GM21360 (cell line): ENCODE results near the gene ANAPC10.

Experiments
- ATAC-seq: cut with Tn5 transposase; IDR thresholded peaks from one replicate; pipeline ENCODE4 v1.9.1; 2021; ENCODE audit warnings: mild to moderate bottlenecking, moderate library complexity; ENCODE audit not compliant: unreplicated experiment

Gene ANAPC10

DNA sequence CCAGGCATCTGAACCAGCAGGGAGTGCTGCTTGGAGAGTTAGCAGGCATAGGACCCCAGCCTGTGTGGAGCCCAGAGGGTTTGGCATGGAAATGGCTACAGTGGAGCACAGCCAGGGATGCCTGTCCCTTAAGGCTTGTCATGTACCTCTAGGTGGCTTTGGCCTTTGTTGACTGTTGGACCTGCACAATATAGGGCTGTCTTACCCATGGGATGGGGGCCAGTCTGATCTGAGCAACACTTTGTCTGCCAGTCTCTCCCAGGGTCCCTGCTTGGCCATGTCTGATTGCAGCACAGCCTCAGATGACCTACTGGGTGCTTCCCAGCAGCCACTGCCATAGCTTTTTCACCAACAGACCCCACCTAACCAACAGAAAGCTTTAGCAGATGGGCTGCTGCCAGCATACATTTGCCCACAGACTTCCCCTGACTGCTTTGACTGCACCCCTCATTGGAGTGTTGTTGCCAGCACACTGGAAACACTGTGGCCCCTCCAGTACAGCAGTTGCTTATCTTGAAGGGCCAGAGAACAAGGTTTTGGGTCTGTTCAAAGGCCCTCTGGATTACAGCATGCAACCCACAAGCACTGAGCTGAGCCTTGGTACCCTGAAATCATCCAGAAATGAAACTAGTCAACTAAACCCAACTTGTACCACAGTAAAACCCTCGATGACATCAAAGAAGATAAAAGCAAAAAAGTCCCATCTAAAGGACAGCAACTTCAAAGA lies 22.1 kb downstream of the ANAPC10 start:
- ATAC-seq, result no peak

DNA sequence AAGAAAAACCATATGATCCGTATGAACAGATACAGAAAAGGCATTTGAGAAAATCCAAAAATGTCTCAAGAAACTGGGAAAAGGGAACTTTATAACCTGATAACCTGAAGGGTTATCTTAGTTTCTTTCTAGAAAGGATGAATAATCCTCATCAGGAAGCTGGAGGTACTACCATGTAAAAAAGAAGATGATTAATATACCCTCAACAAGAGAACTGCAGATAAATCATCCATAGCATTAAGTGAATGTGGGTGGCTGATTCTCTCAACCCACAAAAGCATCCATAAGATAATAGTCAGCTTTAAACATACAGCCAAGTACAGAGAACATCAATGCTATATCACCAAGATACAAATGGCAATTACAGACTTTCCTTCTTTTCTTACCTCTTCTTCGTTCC lies 26.4 kb downstream of the ANAPC10 start:
- ATAC-seq, result no peak

DNA sequence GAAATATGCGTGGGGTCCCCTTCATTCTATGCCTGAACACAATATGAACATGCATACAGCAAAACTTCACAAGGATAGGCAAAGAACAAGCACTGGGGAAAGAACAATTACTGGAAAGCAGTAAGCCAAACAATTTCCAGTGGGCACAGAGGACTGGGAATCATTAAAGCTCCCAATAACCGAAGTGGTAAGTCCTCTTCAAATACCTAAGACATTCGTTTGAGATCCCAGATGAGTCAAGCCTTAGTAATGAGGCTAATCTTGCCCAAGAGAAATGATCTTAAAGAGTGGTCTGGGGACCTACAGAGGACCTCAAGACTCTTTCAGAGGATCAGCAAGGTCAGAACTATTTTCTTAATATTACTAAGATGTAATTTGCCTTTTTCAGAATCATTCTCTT lies 28.6 kb downstream of the ANAPC10 start:
- no peak for ATAC-seq

DNA sequence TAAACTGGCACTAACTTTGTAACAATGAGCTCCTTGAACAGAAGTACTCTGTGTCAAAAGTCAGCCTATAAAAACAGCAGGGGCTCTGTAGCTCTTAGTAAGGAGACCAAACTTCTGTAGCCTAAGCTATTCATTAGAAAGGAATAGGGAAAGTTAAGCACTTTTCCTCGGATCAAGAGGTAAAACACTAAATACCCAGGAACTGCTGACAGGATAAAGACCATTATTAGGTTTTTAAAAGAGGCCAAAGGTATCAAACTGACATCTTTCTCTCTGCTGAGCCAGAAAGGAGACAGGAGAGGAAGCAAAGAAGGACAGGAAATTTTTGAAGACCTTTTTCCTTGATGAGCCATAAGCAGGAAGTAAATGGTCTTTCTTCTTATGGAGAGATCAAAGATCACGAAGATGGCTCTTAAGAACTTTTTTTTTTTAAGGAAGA lies 31.9 kb downstream of the ANAPC10 start:
- ATAC-seq, result no peak

DNA sequence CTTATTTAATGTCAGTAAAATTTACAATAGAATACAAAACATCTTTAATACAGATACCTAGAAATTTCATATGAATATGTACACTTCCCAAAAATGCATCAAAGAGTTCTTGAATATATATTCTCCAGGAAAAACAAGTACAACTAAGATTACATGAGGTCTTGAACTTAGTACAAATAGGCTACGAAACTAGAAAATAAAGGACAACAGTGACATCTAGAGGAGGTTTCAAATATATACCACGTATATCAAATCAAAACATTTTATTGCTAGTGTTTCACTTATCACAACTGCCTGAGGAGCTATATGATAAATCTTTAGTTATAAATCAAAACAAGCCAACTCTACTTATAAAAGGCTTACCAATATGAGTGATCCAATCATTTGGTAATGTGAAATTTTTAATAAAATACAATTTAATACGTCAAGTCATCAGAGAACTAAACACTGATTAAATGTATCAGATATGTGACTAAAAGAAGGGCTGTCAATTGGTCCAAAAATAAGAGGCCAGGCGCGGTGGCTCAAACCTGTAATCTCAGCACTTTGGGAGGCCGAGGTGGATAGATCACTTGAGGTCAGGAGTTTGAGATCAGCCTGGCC lies 36.6 kb downstream of the ANAPC10 start:
- ATAC-seq, result peak; percentile 74

DNA sequence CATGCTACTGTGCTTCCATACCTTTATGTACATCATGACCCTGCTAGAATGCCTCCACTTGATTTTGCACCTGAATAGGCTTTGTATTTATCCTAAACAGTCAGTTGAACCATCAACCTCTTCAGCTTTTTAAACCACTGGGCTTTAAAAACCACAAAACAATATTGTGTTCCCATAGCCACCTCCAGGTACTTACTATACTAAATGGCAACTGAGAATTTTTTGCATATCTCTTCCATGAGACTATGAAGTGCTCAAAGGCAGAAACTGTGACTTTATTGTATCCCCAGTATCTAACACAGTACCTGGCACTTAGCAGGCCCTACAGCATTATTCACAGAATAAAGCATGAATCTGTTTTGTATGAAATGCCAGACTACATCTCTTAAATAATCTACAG lies 39.7 kb downstream of the ANAPC10 start:
- no peak for ATAC-seq

DNA sequence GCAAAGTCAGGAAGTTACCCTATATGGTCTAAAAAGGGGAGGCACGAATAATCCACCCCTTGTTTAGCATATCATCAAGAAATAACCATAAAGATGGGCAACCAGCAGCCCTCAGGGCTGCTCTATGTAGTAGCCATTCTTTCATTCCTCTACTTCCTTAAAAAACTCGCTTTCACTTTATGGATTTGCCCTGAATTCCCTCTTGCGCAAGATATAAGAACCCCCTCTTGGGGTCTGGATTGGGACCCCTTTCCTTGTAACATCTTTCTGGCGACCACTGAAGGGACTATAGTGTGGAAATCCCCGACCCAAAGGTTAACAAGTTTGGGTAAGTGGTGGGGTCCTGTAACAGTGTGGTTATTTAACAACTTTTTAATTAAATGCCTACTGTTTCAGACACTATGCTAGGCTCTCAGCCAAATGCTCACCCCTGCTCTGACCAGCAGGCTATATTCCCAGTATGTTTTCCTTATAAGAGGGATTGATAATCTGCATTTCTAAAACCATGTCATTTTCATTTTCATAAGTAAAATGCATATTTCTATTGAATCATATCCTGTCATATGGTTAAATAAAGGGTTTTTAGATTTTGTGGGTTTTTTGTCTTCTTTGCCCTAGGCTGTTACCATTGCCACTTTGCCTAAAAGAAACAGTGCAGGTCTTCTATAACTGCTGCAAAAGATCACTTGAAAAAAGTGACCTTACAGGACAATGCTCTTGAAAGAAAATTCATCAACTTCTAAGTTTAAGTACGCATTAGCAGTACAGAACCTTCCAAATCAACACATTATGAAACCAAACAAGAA lies 41.5 kb downstream of the ANAPC10 start:
- no peak for ATAC-seq

DNA sequence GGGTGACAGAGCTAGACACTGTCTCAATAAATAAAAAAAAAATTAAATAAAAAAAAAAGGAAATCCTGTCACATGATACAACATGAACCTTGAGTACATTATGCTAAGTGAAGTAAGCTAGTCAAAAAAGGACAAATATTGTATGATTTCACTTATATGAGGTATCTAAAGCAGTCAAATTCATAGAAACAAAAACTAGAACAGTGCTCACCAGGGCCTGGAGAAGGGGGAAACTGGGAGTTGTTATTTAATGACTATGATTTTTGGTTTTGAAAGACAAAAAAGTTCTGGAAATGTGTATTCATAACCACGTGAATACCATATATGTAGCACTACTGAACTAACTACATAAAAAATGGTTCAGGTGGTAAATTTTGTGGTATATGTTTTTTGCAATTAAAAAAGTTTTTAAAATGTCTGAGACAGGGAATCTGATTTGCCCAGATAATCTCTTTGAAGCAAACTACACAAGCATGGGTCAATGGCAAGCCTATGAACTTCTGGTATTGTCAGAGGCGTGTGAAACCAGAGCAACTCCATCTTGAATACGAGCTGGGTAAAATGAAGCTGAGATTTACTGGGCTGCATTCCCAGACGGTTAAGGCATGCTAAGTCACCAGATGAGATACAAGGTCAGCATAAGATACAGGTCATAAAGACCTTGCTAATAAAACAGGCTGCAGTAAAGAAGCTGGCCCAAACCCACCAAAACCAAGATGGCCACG lies 42.3 kb downstream of the ANAPC10 start:
- ATAC-seq, result no peak

DNA sequence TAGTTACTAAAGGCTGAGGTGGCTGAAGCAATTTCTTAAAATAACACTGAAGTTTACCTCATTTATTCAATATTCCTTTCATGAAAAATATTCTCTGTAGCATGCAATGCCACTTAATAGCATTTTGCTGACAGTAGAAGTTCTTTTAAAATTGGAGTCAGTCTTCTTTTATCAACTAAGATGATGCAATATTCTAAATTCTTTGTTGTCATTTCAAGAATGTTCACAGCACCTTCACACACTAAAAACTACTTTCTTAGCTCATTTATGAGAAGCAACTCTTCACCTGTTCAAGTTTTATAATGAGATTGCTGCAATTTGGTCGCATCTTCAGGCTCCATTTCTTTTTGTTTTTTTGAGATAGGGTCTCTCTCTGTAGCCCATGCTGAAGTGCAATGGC lies 48.8 kb downstream of the ANAPC10 start:
- no peak for ATAC-seq

DNA sequence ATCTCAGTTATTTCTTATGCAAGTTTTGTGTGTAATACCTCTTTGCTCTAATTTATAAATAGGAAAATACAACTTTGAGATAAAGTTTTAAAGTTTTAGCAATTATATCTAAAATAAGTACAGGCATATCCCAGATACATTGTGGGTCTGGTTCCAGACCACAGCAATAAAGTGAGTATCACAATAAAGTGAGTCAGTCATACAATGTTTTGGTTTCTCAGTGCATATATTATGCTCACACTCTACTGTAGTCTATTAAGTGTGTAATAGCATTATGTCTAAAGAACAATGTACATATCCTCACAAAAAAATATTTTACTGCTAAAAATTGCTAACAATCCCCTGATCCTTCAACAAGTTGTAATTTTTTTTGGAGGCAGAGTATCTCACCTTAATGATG lies 49.2 kb downstream of the ANAPC10 start:
- no peak for ATAC-seq

DNA sequence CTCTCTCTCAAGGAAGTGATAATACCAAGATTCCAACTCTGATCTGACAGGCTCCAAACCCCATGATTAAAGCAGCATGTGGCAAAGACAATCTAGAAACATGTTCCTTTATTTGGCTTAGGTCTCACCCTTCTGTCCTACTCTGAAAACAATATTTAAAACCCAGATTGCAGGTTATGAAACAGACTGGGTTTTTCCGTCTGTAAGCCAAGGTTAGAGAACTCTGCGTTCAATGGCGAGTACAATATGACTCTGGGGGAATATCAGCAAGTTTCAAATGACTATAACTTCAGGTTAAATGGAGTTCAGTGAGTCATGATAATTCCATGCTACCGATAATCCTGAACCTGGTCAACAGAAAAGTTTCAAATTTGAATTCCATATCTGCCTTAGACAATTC lies 50.8 kb downstream of the ANAPC10 start:
- peak; percentile 83 for ATAC-seq

DNA sequence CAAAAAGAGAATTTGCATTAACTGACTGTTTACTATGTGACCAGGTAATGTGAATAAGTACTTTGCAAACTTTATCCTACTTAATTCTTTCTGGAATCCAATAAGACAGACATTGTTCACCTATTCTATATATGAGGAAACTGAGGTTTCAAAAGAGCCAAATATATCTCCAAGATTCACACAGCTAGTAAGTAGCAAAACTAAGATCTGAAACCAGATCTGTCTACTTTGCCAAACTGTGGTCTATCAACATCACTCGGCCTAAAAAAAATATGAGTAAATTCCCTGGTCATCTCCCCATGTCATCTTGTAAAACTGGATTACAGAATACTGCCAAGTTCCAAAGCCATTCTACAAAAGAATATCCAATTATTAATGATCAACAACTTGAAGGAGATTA lies 52.8 kb downstream of the ANAPC10 start:
- ATAC-seq, result peak; percentile 45

DNA sequence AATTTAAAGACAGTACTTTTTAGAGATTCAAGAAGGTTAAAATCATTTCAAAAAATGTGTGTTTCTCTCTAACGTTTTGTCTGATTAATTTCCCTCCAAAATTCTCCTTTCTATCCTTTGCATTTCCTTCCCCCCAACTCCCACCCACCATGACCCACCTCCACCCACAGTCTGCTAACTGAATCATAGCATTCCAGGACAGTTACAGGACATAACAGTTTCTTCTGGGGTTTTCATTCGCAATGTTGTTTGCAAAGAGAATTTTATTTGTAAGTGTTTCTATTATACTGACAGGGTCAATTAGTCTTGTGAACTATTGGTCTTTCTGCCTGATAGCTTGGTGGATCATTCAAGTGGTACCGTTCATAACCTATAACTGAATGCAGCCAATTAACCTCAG lies 53.7 kb downstream of the ANAPC10 start:
- no peak for ATAC-seq

DNA sequence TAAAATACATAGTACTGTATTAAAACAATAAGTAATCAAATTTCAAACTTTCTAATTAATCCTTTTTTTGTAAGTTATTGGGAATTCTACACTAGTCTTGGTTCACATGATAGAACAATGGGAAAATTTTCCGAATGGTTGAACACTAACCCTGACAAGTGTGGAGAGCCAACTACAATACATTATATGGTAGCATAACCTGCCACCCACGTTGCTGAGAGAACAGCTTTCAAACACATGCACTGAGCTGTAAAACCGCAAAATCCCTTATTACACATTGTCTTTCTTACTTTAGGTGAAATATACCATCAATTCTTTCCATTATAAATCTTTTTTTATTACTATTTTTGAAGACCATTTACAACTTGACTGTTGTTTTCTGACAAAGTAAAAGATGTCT lies 54.7 kb downstream of the ANAPC10 start:
- no peak for ATAC-seq

DNA sequence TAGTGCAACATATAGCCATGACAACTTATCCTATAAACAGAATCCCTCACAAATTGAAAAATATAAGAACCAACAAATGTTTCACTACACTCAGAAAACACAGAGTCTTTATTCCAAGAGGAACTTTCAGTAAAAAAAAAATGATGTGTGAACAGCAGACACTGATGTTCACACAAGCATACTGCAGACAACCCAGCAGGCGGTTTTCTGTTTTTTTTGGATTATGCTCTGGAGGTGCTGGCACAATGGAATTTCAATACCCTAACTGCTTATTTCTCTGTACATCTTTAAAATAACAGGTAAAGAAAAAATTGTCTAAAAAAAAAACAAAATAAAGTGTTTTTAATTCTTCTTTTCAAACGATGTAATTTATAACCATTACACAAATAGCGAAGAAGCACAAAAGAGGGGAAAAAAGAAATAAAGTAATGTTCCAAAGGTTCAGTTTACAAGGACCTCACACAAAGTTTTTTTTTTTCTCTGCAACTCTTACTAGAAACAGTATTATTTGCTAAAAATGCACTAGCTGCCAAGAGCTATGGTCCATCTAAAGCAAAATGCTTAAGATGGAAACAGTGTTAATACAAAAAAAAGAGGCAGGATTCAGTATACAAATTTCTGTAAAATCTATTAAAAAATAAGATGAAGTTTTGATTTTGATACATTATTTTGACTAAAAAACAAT lies 55.3 kb downstream of the ANAPC10 start:
- no peak for ATAC-seq

DNA sequence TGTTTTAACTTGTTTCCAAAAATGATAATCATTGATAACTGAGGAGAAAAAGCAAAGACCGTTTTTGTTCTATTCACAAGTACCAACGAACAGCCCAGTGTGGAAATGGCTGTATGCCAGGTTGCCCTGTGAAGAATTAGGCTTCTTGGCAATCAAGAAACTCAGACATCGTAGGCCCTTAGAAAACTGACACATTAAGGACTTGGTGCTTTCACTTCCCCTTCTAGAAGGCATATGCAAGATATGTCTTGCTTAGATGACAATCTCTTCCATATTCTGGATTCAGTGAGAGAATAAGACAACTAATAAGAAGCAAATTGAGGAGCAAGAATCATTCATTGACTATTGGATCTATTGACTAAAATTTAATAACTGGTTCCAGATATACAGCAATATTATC lies 56.6 kb downstream of the ANAPC10 start:
- ATAC-seq, result peak; percentile 92

DNA sequence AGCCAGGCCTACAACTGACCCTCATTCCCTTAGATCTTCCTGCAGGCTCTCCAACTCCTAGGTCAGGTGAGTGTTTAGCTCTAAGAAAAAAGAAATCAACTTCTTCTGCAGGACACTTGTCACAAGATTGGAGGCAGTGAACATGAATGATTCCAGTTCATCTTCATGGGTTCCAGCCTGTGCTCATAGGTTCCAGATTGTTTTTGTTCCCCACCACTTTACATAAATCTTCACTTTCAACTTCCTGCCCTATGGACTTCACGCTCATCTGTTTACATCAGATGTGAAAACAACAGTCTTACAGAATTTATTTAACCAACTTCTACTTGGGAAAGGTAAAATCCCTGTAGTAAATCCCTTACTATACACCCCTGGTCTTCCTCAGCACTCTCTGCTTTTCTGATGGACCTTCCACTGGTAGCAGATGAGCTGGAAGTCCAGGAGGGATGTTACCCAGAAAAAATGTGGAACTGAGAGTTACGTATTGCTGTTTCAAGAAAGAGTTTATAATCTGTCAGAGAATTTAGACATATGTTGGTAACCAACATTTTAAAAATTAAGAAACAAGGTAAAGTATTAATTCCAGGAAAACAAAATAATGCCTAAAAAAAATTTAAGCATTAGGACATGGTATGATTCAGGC lies 62.4 kb downstream of the ANAPC10 start:
- no peak for ATAC-seq

DNA sequence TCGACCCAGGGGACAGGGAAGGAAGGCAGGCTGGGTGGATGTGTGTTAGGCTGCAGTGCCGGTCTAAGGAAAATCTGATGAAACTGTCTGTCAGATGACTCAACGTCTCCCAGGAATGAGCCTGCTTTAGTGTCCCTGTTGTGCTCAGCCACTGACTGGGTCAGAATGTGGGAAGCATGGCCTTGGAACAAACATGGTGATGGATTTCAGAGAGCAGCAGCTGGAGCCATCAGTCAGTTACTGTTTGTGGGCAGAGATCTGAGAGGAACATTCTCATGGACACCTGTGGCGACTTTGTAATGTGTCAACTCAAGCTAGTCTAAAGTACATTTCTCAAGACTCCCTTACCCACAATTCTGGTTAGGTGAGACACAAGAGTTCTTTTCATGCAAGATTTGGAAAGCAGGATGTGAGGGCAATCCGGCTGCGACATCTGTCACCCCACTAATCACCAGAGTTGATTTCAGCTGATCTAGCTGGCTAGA lies 63.2 kb downstream of the ANAPC10 start:
- ATAC-seq, result no peak

DNA sequence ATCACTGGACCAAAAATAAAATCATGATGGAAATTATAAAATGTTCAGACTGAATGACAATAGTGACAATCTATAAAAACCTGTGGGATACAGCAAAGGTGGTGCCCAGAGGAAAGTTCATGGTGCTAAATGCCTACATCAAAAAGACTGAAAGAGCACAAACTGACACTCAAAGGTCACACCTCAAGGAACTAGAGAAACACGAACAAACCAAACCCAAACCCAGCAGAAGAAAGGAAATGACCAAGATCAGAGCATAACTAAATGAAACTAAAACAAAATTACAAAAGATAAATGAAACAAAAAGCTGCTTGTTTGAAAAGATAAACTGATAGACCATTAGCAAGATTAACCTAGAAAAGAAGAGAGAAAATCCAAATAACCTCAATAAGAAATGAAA lies 78.7 kb downstream of the ANAPC10 start:
- ATAC-seq, result no peak

DNA sequence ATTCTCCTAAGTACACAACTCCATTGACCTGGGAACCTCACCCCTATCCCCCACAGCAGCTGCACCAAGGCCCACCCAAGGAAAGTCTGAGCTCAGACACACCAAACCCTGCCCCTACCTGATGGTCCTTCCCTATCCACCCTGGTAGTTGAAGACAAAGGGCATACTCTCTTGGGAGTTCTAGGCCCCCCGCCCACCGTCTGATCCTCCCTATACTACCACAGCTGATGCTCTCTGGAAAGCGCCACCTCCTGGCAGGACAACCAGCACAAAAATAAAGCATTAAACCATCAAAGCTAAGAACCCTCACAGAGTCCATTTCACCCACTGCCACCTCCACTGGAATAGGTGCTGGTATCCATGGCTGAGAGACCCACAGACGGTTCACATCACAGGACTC lies 83.6 kb downstream of the ANAPC10 start:
- ATAC-seq, result no peak
